ENCODE data around the gene CD86.

DNA sequence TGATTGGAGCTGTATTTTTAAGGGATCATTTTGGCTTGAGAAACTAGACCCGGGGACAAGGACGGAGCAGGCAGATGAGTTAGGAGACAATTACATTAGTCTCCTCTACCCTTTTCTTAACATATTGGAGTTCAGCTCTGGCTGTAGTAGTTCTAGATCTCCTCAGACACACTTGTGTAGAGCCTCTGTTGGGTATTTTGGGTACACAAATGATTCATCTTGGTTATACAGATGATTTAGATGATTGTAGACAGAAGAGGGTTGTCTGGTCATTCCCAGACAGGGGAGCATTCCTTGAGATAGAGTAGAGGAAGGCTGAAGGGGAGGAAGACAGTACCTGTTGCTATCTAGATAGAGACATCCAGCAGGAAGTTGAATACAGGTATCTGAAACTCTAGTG is 43.4 kb downstream of the CD86 start:
- TF ChIP-seq, protein P1, sequence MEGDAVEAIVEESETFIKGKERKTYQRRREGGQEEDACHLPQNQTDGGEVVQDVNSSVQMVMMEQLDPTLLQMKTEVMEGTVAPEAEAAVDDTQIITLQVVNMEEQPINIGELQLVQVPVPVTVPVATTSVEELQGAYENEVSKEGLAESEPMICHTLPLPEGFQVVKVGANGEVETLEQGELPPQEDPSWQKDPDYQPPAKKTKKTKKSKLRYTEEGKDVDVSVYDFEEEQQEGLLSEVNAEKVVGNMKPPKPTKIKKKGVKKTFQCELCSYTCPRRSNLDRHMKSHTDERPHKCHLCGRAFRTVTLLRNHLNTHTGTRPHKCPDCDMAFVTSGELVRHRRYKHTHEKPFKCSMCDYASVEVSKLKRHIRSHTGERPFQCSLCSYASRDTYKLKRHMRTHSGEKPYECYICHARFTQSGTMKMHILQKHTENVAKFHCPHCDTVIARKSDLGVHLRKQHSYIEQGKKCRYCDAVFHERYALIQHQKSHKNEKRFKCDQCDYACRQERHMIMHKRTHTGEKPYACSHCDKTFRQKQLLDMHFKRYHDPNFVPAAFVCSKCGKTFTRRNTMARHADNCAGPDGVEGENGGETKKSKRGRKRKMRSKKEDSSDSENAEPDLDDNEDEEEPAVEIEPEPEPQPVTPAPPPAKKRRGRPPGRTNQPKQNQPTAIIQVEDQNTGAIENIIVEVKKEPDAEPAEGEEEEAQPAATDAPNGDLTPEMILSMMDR (IDR thresholded peaks at IDR 0.05 in 4 of 5, conservative IDR thresholded peaks at IDR 0.05 in 1 of 5): no peak
- no peak for TF ChIP-seq POLR2A (IDR thresholded peaks at IDR 0.05)

All from gastrocnemius medialis (tissue), 4 donors.